GM12878 (cell line): ENCODE measurements around the gene UBXN11. TPM values are rescaled to one million over a fixed set of nuclear protein-coding genes. Genes with fewer than 3 reads are reported as not detected.

Experiments
- ATAC-seq: fragments of 200-7000 bp; cut with Tn5 transposase; 3 replicates; pipeline ENCODE4 v1.9.1; 2020; ENCODE audit warnings: mild to moderate bottlenecking, moderate library complexity
- BruUV-seq: library from RNA; stranded (reverse); fragments of 400-500 nt; replicated peaks from 2 replicates; lab custom pipeline; 2021; lab: Mats Ljungman, UMichigan
- CTCF ChIA-PET: fragments of 300-600 bp; sonication (Branson Sonifier 250); formaldehyde crosslinking; extraction: SDS; loops from one replicate; lab custom pipeline; 2021; ENCODE audit warnings: inconsistent platforms; lab: Yijun Ruan, JAX
- POLR2A ChIA-PET: fragments of 350-600 bp; formaldehyde crosslinking; extraction: SDS; loops from one replicate; lab custom pipeline; 2021; ENCODE audit warnings: inconsistent platforms; lab: Charles Lee
- RAD21 ChIA-PET: fragments of 300-600 bp; sonication (Branson Sonifier 250); formaldehyde crosslinking; loops from one replicate; lab custom pipeline; 2023; ENCODE audit warnings: antibody characterized with exemption; ENCODE audit not compliant: unreplicated experiment; lab: Charles Lee
- SMC1A ChIA-PET: fragments of 300-600 bp; sonication (Branson Sonifier 250); formaldehyde crosslinking; loops from one replicate; lab custom pipeline; 2023; ENCODE audit not compliant: unreplicated experiment, uncharacterized antibody; lab: Charles Lee
- DNase-seq: peaks from one replicate; pipeline ENCODE4 v3.0.0-alpha.2; 2011; ENCODE audit warnings: low read depth, low spot score
- FAIRE-seq: peaks from 3 replicates; lab custom pipeline; 2011; peaks lifted over from hg19 to GRCh38; lab: Jason Lieb, UNC
- H2AFZ ChIP-seq: 2 replicates; pipeline ENCODE4 v1.6.0; 2011; ENCODE audit warnings: low read depth, low read length, control low read depth; ENCODE audit not compliant: control insufficient read depth
- H3K27ac ChIP-seq: 2 replicates; pipeline ENCODE4 v1.5.1; 2011; ENCODE audit warnings: control low read depth; ENCODE audit not compliant: control insufficient read depth, insufficient read depth
- H3K27me3 ChIP-seq, 2 experiments: replicated peaks in 1 of 2; 2 replicates each; pipeline versions ENCODE4 v1.6.0 to v1.6.1; 2011; ENCODE audit warnings: low read length in 1 of 2; ENCODE audit not compliant: control insufficient read depth in 2 of 2, insufficient read depth in 2 of 2
- H3K36me3 ChIP-seq, 2 experiments: 2 replicates each; pipeline ENCODE4 v1.5.1; 2011; ENCODE audit warnings: low read length in 1 of 2; ENCODE audit not compliant: control insufficient read depth in 2 of 2, insufficient read depth in 2 of 2
- H3K4me1 ChIP-seq: 2 replicates; pipeline ENCODE4 v1.6.1; 2011; ENCODE audit warnings: mild to moderate bottlenecking, low read length, moderate library complexity, mixed read lengths; ENCODE audit not compliant: control insufficient read depth, insufficient read depth
- H3K4me2 ChIP-seq: 2 replicates; pipeline ENCODE4 v1.6.0; 2011; ENCODE audit warnings: control low read depth; ENCODE audit not compliant: control insufficient read depth, insufficient read depth
- H3K4me3 ChIP-seq: fragments of 200-600 bp; sonication (generic); 2 replicates; pipeline ENCODE4 v1.5.1; 2016
- H3K79me2 ChIP-seq: 2 replicates; pipeline ENCODE4 v1.6.0; 2011; ENCODE audit warnings: low read length; ENCODE audit not compliant: control insufficient read depth, insufficient read depth
- H3K9ac ChIP-seq: 2 replicates; pipeline ENCODE4 v1.8.0; 2011; ENCODE audit warnings: low read length, control low read depth, mixed read lengths; ENCODE audit not compliant: control insufficient read depth, insufficient read depth
- H3K9me3 ChIP-seq: replicated peaks from 3 replicates; pipeline ENCODE4 v1.5.1; 2011; ENCODE audit warnings: mild to moderate bottlenecking, low read length; ENCODE audit not compliant: control insufficient read depth, insufficient read depth
- H4K20me1 ChIP-seq: 2 replicates; pipeline ENCODE4 v1.6.0; 2011; ENCODE audit not compliant: control insufficient read depth, insufficient read depth
- E2F4 ChIP-seq: IDR thresholded peaks from 2 replicates; pipeline ENCODE4 v1.6.1; 2012; ENCODE audit warnings: low read depth, low read length, improper control_type of control experiment
- EP300 ChIP-seq, 2 experiments: fragments of 150-350 bp in 1 of 2; IDR thresholded peaks; 2 replicates each; pipeline ENCODE4 v1.6.1; 2011 to 2012; ENCODE audit warnings: low read depth in 2 of 2, low read length in 2 of 2, borderline replicate concordance in 1 of 2, improper control_type of control experiment in 1 of 2, inconsistent platforms in 1 of 2; ENCODE audit not compliant: control insufficient read depth in 1 of 2
- KDM1A ChIP-seq: fragments of 200-600 bp; sonication (generic); IDR thresholded peaks from 2 replicates; pipeline ENCODE4 v1.6.1; 2016; ENCODE audit warnings: borderline replicate concordance
- MEF2A ChIP-seq: IDR thresholded peaks from 2 replicates; pipeline ENCODE4 v1.6.1; 2011; ENCODE audit warnings: low read depth, mild to moderate bottlenecking, low read length, moderate library complexity; ENCODE audit not compliant: insufficient read depth
- PAX5 ChIP-seq: IDR thresholded peaks from 2 replicates; pipeline ENCODE4 v1.6.1; 2011; ENCODE audit warnings: low read depth, low read length, borderline replicate concordance
- ZBTB4 ChIP-seq: fragments of 450-650 bp; formaldehyde crosslinking; IDR thresholded peaks from 2 replicates; pipeline ENCODE4 v1.4.0; 2022; ENCODE audit warnings: mild to moderate bottlenecking, moderate library complexity
- ZNF207 ChIP-seq: fragments of 450-650 bp; IDR thresholded peaks from 2 replicates; pipeline ENCODE4 v1.6.1; 2014; ENCODE audit warnings: antibody characterized with exemption, mild to moderate bottlenecking, borderline replicate concordance
- ZNF274 ChIP-seq: IDR thresholded peaks from one replicate; pipeline ENCODE4 v1.8.0; 2011; ENCODE audit not compliant: insufficient read length, insufficient read depth
- ZNF687 ChIP-seq: fragments of 450-650 bp; IDR thresholded peaks from 2 replicates; pipeline ENCODE4 v1.6.1; 2017; ENCODE audit warnings: mild to moderate bottlenecking, moderate library complexity
- WGBS: methylation state at CpG from one replicate; pipeline ENCODE4 v1.1.6; 2016; ENCODE audit warnings: low lambda C conversion rate; ENCODE audit not compliant: insufficient replicate concordance, insufficient coverage; ENCODE audit errors: missing lambda C conversion rate; 5-methylcytosine and 5-hydroxymethylcytosine counted together
- in situ Hi-C: fragments of 300-500 bp; cut with MboI; formaldehyde crosslinking; loops from 9 replicates; pipeline ENCODE4 v1.14.3; 2018; ENCODE audit warnings: mixed read lengths
- intact Hi-C: fragments of 100-400 bp; cut with micrococcal nuclease; formaldehyde crosslinking; loops from one replicate; pipeline ENCODE4 v1.14.2; 2022; ENCODE audit not compliant: unreplicated experiment
- polyA plus RNA-seq, 11 experiments: library from polyadenylated mRNA; depleted of rRNA in 4 of 11; unstranded in 6 of 11; stranded (reverse) in 5 of 11; fragments of >200 nt; fragmentation: Nextera tagmentation in 4 of 11; fragmentation: Illumina TruSeq in 1 of 11; extraction: Ambion mirVana in 4 of 11; extraction: Trizol in 1 of 11; gene quantifications; 1 replicate in 1 of 11; 2 replicates in 10 of 11; pipeline versions ENCODE4 v1.2.1 to v1.2.3, GENCODE V29; 2011 to 2016; ENCODE audit warnings: inconsistent platforms in 2 of 11, missing spikeins in 2 of 11, low read depth in 1 of 11
- total RNA-seq, 4 experiments: library from RNA; depleted of rRNA in 3 of 4; stranded (reverse); fragments of >200 nt in 3 of 4; fragmentation: Illumina TruSeq in 1 of 4; extraction: Trizol in 1 of 4; gene quantifications; 2 replicates each; pipeline versions ENCODE4 v1.2.1 to v1.2.3, GENCODE V29; 2013 to 2021

UBXN11 gene
- total and polyA plus RNA-seq, 10 of the 15 experiments (the other 5 are each of a cell fraction or from before 2014, with no cell fraction given), result 0.32 to 34.4 (median 9.6) TPM

- no peaks in the 10 kb centered on the region for H3K36me3 ChIP-seq
- no peak overlapping the region for H2AFZ ChIP-seq
- WGBS, result 40% methylated on average over 10 of the region's 10 CpGs
- intact Hi-C loops, result no loop called here
- H3K27ac ChIP-seq, result no peak overlapping the region
- no peaks in the 10 kb centered on the region for H3K4me1 ChIP-seq
- RAD21 ChIA-PET, result no interaction called here
- no peak for ATAC-seq
- no peaks in the 10 kb centered on the region for H3K9me3 ChIP-seq
- POLR2A ChIA-PET, result interaction anchor here (0.6 kb wide), 1 partner anchor 99 kb away, joined by 3 read pairs; no protein-coding TSS in a partner anchor
- CTCF ChIA-PET, result interaction anchor here (0.6 to 3.4 kb wide), 4 partner anchors 17 to 70 kb away, joined by 3 to 13 read pairs (median 8); no protein-coding TSS in a partner anchor
- no TSS peak for BruUV-seq
- no peak overlapping the region for H3K4me2 ChIP-seq
- no peaks in the 10 kb centered on the region; a peak in 1 of 4 replicates for H3K27me3 ChIP-seq
- SMC1A ChIA-PET, result interaction anchor here (0.9 kb wide), 1 partner anchor 12 kb away, joined by 4 read pairs; no protein-coding TSS in a partner anchor
- FAIRE-seq, result no peak
- no peak overlapping the region for H3K4me3 ChIP-seq
- DNase-seq, result no peak
- no peaks in the 10 kb centered on the region for H3K79me2 ChIP-seq
- no peaks in the 10 kb centered on the region for H4K20me1 ChIP-seq
- no peak overlapping the region for H3K9ac ChIP-seq
- in situ Hi-C loops, result no loop called here
- no peak for TF ChIP-seq ZNF274
- no peak for TF ChIP-seq ZNF687
- no peak for TF ChIP-seq PAX5
- TF ChIP-seq ZBTB4 (CRISPR knock-in tag), result no peak
- TF ChIP-seq E2F4, result no peak
- no peak for TF ChIP-seq ZNF207
- TF ChIP-seq EP300 (IDR thresholded peaks at IDR 0.05; ENCODE audit: borderline replicate concordance in 1 of 2, control insufficient read depth in 1 of 2, low read depth in 2 of 2, low read length in 2 of 2), result no peak
- TF ChIP-seq MEF2A, result no peak
- no peak for TF ChIP-seq KDM1A
These were observed 40.0 kb upstream of the UBXN11 start for GRCh38 chr1:26346274-26347033.
